ENCODE data around the gene HSD17B1. TPM values are rescaled to one million over a fixed set of nuclear protein-coding genes. Genes with fewer than 3 reads are reported as not detected.
"Not testable (repeated sequence)": the region's sequence is repeated elsewhere in the genome, so short reads cannot be mapped to it uniquely, and the experiment has no call there.

Gene HSD17B1, protein sequence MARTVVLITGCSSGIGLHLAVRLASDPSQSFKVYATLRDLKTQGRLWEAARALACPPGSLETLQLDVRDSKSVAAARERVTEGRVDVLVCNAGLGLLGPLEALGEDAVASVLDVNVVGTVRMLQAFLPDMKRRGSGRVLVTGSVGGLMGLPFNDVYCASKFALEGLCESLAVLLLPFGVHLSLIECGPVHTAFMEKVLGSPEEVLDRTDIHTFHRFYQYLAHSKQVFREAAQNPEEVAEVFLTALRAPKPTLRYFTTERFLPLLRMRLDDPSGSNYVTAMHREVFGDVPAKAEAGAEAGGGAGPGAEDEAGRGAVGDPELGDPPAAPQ
- total RNA-seq = under 1 TPM; 0.19 to 0.29 TPM

GRCh38 chr17:42552736-42553135 is at the start of gene HSD17B1:
HSD17B1 (plus strand) TSS chr17:42552923; CDS start chr17:42552934, 11 bp downstream.
- CTCF ChIA-PET = not testable (repeated sequence)

DNA sequence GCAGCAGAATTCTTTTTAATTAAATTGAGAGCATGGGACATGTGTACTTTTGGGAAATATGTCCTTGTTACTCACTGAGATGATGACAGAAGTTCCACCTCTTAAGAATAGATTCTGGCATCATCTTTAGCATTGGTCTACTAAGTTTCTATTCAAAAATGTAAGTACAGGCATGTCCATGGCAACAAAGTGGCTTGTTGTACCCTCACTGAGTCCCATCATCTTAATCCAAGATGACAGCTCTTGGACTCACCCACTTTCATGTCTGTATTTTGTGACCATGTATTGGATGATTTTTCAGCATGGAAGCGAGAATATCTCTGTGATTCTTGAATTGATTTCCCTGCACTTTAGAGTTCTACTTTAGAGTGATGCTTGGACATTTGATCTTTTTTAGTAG is 49.8 kb upstream of the HSD17B1 start:
- CTCF ChIA-PET = no interaction called here

More at GRCh38 chr17:42552736-42553135, at the start of gene HSD17B1:
- POLR2A ChIA-PET = not testable (repeated sequence)

DNA sequence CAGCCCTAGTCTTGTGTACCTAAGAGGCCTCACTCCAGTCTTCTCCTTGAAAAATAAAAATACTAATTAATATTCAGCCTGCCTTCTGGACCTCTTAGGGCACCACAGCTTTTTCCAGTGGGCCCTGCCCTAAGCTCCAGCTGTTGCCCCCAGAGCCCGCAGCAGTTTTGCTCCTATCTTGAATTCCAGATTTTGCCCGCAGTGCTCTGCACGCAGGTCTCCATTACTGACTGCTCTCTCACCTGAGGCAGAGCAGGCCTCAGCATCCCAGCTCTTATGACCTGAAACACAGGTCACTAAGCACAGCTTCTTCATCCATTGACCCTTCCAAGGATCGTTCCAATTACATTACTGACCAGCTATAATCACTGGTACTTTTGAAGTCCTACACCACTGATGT is 45.1 kb upstream of the HSD17B1 start:
- POLR2A ChIA-PET = interaction anchor here (1.2 kb wide), 1 partner anchor 163 kb away, joined by 5 read pairs; no protein-coding TSS in a partner anchor
- CTCF ChIA-PET = no interaction called here

More for the DNA sequence above, 49.8 kb upstream of the HSD17B1 start:
- POLR2A ChIA-PET = no interaction called here

- CTCF ChIA-PET = interaction anchor here (0.6 to 1.2 kb wide), 2 partner anchors 11 to 68 kb away, joined by 3 read pairs; no protein-coding TSS in a partner anchor
- POLR2A ChIA-PET = interaction anchor here (1.2 kb wide), 1 partner anchor 164 kb away, joined by 5 read pairs; no protein-coding TSS in a partner anchor
Measured at GRCh38 chr17:42508426-42509165, 44.1 kb upstream of the HSD17B1 start.

DNA sequence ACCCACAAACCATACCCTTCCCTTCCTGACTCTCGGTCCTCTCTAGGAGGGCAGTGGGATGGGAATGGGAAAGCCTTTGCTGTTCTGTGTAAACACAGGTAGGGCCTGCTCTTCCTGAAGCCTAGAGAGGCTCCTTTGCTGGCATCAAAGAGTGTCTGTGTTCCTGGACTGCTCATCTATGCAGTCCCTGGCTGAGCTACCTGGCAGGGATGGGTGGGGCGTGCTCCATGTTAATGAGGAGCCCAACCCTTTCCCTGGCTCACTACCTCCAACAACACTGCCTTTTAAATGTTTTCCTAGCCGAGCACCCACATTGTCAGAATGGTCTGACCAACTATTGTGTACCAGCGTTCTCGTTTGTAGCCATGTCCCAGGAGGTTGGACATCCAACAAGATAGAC is 43.3 kb upstream of the HSD17B1 start:
- ChIA-PET POLR2A (no interaction called here), CTCF (interaction anchor here (1.2 kb wide), 1 partner anchor 69 kb away, joined by 3 read pairs; no protein-coding TSS in a partner anchor)

DNA sequence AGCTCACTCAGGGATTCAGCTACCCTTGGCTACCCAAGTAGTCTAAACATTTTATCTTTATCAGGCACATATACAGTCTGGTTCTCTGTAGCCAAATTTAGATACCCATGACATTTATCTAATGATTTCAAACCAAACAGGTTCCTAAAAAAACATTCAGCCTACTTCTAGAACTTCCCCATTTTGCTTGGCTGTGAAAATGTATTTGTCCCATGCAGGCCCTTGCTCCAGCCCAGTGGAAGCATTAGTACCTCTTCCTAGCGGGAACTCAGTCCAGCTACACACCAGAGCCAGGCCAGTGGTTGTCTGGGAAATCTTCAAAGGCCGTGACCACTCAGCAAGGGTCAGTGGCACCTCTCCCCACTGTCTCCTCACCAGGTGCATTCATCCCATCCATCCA is 42.9 kb upstream of the HSD17B1 start:
- ChIA-PET POLR2A (no interaction called here), CTCF (no interaction called here)

GRCh38 chr17:42512246-42512645 is 40.5 kb upstream of the HSD17B1 start:
- CTCF ChIA-PET = interaction anchor here (0.7 kb wide), 1 partner anchor 17 kb away, joined by 3 read pairs; no protein-coding TSS in a partner anchor
- POLR2A ChIA-PET = no interaction called here

- ChIA-PET CTCF (no interaction called here), POLR2A (no interaction called here)
Measured at GRCh38 chr17:42512733-42513251, 39.9 kb upstream of the HSD17B1 start.

- POLR2A ChIA-PET = interaction anchor here (0.6 kb wide), 1 partner anchor 68 kb away, joined by 11 read pairs; no protein-coding TSS in a partner anchor
Measured at GRCh38 chr17:42513686-42514085, 39.0 kb upstream of the HSD17B1 start.

GRCh38 chr17:42514279-42514678 is 38.4 kb upstream of the HSD17B1 start:
- CTCF ChIA-PET = interaction anchor here (0.6 to 2.0 kb wide), 3 partner anchors 95 to 122 kb away, joined by 3 to 5 read pairs (median 3); no protein-coding TSS in a partner anchor
- POLR2A ChIA-PET = no interaction called here

More at GRCh38 chr17:42513686-42514085, 39.0 kb upstream of the HSD17B1 start:
- CTCF ChIA-PET = interaction anchor here (0.6 kb wide), 1 partner anchor 123 kb away, joined by 3 read pairs; no protein-coding TSS in a partner anchor

DNA sequence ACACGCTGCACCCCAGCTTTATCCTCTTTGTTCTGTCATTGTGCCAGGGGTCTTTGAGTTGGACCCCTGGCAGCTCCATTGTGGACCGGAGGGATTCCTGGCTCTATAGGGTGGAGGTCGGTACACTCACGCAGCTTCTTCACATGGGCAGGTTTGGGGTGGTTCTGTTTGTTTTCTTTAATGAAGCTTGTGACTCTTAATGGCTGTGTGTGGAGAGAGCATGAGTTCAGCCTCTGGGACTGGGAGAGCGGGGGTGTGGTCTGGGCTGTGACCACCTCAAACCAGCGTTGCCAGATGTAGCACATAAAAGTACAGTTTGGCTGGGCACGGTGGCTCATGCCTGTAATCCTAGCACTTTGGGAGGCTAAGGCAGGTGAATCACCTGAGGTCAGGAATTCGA is 37.9 kb upstream of the HSD17B1 start:
- ChIA-PET CTCF (interaction anchor here (0.7 to 2.0 kb wide), 2 partner anchors 96 to 109 kb away, joined by 3 to 5 read pairs; no protein-coding TSS in a partner anchor), POLR2A (no interaction called here)

DNA sequence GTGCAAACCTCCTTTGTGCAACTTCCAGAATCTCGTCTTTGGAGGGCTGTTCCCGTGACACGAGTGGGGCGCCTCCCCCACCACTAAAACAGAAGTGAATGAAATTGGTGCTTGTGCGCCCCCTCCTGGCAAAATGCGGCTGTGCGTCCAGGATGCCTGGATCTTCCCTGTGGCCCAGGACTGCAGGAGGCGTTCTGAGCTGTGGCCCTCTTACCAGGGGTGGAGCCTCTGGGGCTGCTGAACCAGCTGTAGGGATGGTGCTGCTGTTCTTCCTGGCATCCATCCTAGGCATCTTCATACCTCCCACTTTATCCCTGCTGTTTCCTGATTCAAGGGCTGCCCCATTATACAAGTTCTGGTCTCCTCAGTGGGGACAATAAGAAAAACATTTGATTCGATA is 35.2 kb upstream of the HSD17B1 start:
- ChIA-PET POLR2A (interaction anchor here (0.5 kb wide), 1 partner anchor 236 kb away, joined by 3 read pairs; no protein-coding TSS in a partner anchor), CTCF (interaction anchor here (0.6 to 2.1 kb wide), 14 partner anchors 10 to 205 kb away, joined by 3 to 10 read pairs (median 4); partner anchors contain the start of gene CAVIN1)

- POLR2A ChIA-PET = interaction anchor here (0.5 kb wide), 1 partner anchor 237 kb away, joined by 3 read pairs; no protein-coding TSS in a partner anchor
- CTCF ChIA-PET = interaction anchor here (0.6 to 2.8 kb wide), 16 partner anchors 9 to 205 kb away, joined by 3 to 10 read pairs (median 4); partner anchors contain the start of genes CAVIN1 and NAGLU
Measured at GRCh38 chr17:42518046-42518754, 34.5 kb upstream of the HSD17B1 start.

- CTCF ChIA-PET = interaction anchor here (1.0 to 2.8 kb wide), 8 partner anchors 8 to 206 kb away, joined by 3 to 10 read pairs (median 4); partner anchors contain the start of gene NAGLU
- POLR2A ChIA-PET = no interaction called here
Measured at GRCh38 chr17:42518755-42519545, 33.8 kb upstream of the HSD17B1 start.

- ChIA-PET POLR2A (interaction anchor here (0.6 kb wide), 1 partner anchor 268 kb away, joined by 5 read pairs; no protein-coding TSS in a partner anchor), CTCF (interaction anchor here (1.1 to 2.8 kb wide), 7 partner anchors 10 to 113 kb away, joined by 3 to 10 read pairs (median 4); no protein-coding TSS in a partner anchor)
Measured at GRCh38 chr17:42519546-42520491, 32.9 kb upstream of the HSD17B1 start.

DNA sequence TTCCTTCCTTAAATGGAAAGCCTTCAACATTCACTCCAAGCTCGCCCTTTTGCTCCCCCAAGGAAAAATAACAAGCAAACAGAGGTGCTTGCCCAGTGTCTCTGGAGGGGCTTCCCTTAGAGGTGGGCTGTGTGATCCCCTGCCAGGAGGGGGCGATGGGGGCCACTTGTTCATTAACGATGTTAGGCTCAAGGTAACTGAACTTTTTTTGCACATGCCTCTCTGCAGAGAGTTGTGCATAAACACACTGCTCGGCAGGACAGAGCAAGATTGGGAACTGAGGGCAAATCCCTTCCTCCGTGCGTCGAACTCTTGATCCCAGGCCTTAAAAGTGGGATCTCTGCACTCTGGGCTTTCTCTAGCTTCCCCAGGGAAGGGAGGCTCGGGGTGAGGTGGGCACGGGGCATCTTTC is 32.2 kb upstream of the HSD17B1 start:
- POLR2A ChIA-PET = interaction anchor here (0.6 kb wide), 1 partner anchor 91 kb away, joined by 5 read pairs; no protein-coding TSS in a partner anchor

More for the DNA sequence above, 32.2 kb upstream of the HSD17B1 start:
- CTCF ChIA-PET = interaction anchor here (1.2 to 2.8 kb wide), 5 partner anchors 10 to 91 kb away, joined by 3 to 10 read pairs (median 5); no protein-coding TSS in a partner anchor
